Activated CD4-positive, CD25-positive, alpha-beta regulatory T cell treated with anti-CD3 and anti-CD28 coated beads, Interleukin-2, amount 50 U/mL, for 16 hours (primary cell): ENCODE results near the gene EPN1.

ENCODE experiments used
- DNase-seq: peaks from one replicate; pipeline ENCODE4 v3.0.0-alpha.2; 2020; ENCODE audit warnings: low read depth, low spot score

EPN1 gene

DNA sequence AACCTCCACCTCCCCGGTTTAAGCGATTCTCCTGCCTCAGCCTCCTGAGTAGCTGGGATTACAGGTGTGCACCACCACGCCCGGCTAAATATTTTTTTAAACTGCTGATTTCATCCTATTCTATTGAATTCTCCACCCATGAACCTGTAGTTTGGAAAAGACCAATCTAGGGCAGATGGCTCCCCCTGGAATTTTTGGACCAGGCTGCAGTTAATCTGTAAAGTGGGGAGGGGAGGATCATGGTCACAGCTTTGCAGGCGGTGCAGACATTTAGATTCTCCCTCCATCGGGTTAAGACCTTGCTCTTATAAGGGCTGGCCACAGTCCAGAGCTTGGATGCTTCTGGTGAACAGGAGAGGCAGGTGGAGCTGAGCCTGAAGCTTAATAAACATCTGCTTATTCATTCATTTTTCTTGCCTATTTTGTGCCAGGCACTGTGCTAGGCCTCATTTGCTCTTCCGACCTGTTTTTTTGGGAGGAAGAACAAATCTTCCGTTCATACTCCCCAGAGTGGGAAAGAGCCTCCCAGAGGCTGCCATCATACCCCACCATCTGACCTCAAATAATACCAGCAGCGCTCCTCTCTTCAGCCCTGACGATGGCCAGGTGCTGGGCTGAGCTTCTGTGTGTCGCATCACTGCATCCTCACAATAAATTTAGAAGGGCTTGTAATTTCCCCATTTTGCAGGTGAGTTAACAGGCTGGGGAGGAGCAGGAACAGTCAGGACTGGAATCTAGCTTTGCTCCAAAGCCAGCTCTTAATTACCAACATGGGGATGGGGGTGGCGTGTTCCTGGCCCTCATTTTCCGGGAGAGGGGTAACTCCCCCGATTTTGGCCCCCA, 27.9 kb upstream of the EPN1 start:
- no peak for DNase-seq

DNA sequence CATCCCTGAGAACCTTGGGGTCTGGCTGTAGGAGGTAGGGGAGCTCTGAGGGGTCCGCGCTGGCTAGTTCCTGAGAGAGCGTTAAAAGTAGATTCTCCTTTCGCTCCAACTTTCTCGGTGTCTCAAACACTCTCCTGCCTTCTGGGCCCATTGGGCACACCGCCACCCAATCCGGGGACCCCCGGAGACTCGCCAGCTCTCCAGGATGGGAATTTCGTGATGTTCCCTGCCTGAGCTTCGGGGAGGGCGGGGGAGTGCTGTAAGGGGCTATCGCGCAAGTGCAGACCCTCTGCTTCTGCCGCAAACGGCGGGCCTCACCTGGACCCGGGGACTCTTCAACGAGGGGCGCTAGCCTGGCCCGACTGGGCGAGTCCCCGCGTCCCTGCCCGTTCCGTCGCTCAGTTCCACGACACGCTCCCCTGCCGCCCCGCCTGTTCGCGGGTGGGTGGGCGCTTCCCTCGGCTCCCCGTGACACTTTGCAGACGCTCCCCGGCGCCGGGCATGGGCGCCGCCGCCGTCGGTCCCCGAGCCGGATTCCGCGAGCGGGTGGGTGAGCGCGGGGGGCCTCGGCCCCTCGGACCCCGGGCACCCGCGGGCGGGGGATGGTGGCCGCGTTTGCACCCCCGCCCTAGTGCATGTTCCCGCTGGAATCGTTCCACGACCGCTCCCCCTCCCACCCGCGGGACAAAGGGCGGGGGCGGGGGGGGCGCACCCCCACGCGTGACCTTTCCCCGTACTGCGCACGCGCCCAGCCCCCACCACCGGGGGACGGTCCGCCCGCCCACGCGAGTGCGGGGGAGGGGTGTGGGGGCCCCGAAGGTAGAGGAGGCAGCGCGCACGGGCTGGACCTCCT, 27.1 kb upstream of the EPN1 start, which contains the start of gene CCDC106:
TSS of gene CCDC106 (plus strand) at position 481 of the 853 bp plus-strand sequence. CDS start 835 bp downstream, outside the sequence.
- DNase-seq = no peak

DNA sequence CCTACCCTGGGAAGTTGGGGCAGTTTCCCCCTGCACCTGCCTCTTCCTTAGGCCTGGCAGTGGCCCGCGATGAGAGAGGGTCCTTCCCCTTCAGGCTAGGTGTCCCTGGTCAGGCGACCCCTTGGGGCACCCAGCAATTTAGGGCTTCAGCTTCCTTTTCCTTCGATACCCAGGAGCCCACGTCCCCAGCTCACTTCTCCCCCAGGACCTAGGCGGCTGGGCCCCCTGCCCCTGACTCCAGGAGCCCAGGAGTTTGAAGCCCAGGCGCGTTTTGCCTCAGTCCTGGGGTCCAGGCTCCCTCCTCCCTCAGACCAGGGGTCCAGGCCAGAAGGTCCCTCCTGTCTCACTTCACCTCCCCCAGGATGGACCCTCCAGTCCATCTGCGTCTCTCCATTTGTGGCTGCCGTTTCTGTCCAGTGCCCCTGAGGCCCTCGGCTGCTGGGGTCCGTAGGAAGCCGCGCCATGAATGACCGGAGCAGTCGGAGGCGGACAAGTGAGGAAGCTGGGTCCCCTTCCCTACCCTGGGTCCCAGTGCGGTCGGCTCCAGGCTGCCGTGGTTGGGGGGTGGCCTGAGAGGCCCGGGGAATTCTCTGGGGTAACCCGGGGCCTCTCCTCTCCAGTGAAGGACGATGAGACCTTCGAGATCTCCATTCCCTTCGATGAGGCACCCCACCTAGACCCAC, 26.3 kb upstream of the EPN1 start:
- DNase-seq = no peak

DNA sequence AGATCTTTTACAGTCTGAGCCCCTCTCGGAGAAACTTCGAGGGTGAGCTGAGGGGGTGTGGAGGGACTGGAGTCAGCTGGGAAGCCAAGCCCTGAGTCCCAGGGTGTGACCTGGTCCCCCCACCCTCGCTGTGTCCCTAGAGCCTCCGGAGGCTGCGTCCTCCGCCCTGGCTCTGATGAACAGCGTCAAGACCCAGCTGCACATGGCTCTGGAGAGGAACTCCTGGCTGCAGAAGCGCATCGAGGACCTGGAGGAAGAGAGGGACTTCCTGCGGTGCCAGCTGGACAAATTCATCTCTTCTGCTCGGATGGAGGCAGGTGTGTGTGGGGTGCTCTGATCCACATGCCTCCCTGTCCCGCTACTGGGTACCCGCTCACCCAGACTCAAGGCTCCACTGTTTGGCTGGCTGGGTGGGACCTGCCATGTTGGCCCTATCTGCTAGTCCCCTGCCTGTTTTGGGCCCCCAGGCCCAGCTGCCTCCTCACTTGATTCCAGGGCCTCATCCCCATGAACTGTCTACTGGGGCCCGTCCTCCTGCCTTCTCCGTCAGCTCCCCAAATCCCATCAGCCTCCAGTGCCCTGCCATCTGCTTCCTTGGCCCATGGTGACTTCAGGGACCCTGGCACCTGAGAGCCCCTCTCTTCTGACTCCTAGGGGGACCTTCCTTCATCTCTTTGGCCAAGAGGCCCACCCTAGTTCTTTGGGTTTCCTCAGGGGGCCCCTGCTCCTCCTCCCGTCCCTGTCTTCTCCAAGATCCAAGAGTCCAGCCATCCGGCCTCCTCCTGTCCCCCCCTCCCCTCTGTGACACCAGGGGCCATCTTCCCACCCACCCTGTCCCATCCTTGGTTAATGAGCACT, 25.5 kb upstream of the EPN1 start:
- DNase-seq = no peak

DNA sequence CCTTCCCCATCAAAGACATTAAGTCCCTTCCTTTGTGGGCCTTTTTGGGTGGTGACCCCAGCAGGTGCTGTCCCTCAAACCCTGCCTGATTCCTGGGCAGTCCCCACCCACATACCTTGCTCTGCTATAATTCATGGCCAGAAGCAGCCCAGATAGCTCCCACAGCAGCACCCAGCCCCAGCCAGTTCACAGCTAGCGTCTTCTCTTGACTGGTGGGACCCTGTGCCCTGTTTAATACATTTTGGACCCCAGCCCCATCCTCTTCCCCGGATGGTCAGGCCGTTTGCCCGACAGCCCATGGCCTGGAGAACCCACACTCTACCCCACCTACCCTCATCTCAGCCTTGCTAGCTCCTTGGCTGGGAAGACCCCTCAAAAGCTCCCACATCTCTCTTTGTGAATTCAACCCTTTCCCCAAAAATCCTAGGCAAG, 24.9 kb upstream of the EPN1 start:
- no peak for DNase-seq

DNA sequence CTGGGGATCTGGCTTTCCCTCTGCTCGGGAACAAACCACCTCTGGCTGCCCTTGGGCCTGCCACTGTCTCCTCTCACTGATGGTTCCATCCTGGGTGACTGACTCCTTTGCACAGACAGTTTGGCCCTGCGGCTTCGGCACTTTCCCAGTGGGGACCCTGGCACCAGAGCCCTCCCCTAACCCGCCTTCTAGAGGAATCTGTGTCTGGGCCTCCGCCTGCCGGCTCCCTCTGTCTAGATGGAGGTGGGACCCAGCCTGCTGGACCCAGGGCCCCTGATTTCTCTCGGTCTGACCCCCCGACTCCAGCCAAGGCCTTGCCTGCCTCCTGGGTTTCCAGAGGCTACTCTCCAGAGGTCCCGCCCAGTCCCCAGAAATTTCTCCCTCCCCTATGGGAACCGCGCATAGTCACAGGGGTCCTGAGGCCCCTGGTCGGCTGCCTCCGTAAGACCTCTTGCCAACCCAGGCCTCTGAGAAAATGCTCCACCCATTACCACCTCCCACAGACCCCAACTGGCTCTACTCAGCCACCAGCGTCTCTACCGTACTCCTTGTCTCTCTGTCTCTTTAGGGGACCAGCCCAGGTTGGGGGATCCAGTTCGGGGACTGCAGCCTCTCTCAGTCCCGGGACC, 24.3 kb upstream of the EPN1 start:
- DNase-seq = no peak

DNA sequence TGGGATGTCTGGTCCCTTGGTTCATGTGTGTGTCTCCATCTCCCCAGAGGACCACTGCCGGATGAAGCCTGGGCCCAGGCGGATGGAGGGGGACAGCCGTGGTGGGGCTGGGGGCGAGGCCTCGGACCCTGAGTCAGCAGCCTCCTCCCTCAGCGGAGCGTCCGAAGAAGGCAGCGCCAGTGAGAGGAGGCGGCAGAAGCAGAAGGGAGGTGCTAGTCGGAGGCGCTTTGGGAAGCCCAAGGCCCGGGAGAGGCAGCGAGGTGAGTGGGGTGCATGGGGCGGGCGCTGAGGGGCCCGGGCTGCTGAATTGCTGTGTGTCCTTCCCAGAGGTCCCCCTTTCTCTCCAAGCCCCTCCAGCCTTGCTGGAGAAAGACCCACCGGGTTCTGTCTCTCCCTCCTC, 23.8 kb upstream of the EPN1 start:
- DNase-seq = no peak

DNA sequence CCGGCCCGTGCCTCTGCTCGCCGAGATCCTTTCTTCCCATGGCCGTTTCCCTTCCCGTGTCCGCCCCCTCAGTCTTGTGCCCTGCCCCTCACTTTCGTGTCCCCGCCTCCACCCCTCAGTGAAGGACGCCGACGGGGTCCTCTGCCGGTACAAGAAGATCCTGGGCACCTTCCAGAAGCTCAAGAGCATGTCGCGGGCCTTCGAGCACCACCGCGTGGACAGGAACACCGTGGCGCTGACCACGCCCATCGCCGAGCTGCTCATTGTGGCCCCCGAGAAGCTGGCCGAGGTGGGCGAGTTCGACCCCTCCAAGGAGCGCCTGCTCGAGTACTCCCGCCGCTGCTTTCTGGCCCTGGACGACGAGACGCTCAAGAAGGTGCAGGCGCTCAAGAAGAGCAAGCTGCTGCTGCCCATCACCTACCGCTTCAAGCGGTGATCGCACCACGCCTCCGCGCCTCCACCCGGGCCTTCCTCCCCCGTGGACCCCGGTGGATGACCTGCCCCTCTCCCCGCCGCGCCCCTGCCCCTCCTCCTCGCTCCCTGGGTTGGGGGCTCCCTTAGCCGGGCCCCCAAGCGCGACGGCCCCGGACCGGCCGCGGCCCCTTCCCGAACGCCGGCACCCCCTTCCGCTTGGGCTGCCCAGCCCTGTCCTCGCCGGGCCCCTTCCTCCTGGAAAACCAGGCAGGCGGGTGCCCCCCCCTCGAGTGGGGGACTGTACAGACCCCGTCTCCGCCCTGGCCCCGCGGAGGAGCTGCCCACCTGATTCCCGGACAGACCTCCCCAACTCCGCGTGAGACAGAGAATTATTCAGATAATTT, 22.5 kb upstream of the EPN1 start:
- DNase-seq = no peak

DNA sequence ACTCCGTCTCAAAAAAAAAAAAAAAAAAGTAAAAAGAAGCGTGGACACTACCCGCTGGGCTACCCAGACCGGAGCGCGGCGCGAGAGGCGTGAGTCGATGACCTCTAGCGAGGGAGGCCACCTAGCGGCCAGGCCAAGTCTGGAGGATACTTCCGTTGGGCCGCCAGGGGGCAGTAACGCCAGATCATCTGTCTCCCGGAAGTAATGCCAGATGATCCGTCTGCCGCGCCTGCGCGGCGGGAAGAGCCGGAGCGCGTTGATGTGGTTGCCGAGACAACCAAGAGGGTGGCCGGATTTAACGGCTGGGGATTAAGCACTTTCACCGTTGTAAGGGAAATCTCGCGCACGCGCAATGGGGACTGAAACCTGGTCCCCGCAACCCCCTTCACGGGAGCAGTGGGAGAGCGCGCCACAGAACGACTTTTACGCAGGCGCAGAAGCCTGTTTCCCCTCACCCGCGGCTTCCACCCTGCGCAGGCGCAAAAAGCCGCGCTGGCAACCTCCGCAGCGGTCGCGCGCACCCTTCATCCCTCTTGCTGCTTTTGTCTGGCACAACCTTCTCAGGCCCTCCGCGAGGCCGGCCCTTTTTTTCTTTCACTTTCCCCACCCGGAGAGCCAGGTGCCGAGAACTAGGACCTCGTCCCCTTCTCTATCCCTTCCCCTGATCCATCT, 21.2 kb upstream of the EPN1 start:
- DNase-seq = peak; percentile 99

DNA sequence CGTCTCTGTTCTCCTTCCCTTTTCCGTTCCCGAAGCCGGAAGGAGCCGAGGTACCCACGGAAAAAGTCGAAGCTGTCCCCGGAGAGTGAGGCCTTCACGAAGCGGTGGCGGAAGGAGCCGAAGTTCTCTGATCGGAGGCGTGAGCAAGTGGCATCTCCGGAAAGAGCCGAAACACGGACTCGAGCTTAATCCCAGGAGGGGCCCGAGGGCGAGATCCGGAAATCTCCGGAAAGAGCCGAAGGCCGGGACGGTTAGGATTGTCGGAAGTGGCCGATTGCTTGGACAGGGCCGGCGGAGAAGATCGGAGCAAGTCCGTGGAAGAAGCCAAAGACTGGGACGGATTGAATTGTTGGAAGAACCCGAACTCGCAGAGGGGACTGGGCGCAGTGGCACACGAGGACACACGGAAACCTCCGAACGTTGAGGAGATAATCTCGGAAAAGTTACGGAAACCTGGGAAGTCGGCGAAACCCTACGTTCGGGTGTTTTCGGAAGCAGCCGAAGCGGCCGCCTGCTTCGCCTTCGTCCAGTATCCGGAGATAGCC, 20.6 kb upstream of the EPN1 start:
- DNase-seq = peak; percentile 97

DNA sequence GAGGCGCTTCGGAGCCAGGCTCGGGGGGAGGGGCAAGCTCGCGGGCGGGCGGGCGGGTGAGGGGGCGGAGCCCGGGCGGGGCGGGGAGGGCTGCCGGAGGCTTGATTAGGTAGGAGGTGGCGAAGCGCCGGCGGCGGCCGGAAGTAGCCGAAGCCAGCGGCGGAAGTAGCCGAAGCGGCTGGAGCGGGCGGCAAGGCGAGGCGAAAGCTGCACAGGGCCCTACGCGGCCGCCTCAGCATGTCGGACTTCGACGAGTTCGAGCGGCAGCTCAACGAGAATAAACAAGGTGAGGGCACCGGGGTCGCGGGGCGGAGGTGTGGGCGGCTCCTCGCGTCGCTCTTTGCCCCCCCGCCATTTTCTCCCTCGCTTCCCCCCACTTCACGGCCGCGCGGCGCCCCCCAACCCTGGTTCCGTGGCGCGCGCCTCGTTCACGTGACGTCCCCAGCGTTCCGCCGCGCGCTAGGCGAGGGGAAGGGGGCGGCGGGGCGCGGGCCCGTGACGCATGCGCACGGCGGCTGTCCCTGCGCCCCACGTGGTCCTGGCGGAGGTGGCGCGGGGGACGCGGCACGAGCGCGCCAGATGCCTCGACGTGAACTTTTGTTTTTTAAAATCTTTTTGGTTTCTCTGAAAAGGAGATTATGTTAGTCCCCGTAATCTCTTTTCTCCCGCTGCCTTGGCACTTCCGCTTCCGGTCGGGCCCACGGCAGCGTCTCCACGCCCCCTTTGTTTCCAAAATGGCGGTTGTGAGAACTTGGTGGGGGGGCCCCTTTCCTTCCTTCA, 20.0 kb upstream of the EPN1 start, which contains the start of gene U2AF2:
TSS of gene U2AF2 (plus strand) at position 168 of the 780 bp plus-strand sequence. CDS start at position 238, 70 bp downstream.
- peak; percentile 90 for DNase-seq

DNA sequence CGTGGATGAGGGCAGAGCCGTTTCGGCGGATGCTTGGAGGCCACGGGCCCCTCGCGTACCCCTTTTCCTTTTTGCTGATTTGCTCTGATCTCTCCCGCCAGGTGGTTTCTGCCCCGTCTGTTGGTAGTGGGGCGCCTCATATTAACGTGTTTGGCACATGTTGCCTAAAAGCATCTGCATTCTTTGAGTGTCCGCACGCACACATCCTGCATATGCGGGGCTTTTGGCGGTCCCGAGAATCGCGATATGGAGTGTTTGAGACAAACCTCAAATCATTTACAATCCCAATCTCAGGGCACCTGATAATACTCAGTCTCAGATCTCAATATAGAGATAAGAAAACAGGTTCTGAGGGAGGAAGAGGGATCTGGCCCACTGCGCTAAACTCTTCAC, 19.4 kb upstream of the EPN1 start:
- no peak for DNase-seq

DNA sequence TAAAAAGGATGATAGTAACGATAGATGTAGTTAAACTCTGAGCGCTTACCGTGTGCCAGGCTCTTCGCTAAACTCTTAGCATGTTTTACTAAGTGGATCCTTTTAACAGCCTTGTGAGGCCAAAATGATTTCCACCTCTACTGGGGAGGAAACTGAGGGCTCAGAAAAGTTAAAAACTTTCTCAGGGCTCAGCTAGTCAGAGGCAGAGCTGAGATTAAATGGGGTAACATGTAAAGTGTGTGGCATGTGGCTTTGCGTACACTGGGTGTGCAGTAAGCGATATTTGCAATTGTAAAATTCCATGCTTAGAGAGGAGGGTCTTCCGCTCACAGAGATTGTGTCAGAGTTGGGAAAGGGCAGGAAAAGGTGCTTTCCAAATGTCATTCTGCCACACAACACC, 18.5 kb upstream of the EPN1 start:
- no peak for DNase-seq

DNA sequence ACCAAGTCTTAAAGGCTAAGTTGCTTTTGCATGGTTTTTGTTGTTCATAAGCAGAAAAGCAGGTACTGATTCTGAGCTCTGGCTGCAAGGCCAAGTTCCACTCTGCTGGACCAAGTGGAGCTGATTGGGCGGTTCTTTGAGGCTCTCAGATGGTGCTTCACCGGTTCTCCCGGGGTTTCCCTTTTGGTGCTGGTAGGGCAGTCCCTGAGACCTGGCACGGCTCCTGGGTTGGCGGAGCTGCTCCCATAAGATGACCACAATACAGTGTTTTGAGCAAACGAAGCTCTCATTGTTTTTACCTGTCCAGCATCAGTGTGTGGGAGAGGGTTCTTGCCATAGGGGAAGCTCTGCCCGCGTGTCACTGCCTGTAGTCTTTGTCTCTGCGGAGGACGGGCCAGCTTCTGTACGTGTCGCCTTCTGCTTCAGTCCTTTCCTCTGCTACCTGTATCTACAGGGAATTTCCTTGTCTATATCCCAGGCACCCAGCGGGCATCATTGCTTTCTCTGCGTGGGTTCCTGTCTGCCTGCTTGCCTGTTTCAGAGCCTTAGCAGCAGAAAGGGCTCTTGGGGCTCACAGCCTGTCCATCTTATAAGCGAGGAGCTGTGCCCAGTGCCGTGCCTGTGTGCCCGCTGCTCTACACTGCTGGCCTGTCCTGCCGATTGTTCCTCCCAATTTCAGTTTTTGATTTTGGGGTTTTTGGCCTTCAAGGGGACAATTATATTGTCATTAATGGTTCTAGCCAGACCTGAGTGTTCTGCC, 17.9 kb upstream of the EPN1 start:
- DNase-seq = no peak

DNA sequence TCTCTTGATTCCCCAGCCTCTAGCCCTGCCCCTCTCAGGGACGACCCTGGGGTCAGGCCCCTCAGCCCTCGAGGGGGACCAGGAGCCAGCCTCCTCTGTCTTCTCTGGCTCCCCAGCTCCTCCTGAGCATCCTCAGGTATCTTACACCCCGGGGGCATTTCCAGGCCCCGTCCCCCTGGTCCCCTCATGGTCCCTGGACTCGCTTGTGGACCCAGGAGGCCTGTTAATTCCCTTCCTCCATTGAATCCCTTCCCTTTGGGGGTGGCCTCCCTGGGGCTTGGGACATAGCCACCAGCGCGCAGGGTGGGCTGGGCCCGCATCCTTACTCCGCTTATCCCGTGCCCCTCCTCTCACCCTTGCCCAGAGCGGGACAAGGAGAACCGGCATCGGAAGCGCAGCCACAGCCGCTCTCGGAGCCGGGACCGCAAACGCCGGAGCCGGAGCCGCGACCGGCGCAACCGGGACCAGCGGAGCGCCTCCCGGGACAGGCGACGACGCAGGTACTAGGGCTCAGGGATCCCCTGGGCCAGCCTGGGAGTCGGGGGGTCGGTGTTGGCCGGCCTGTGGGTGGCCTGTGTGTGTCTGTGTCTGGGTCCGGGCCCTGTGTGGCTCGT, 16.1 kb upstream of the EPN1 start:
- DNase-seq = no peak

DNA sequence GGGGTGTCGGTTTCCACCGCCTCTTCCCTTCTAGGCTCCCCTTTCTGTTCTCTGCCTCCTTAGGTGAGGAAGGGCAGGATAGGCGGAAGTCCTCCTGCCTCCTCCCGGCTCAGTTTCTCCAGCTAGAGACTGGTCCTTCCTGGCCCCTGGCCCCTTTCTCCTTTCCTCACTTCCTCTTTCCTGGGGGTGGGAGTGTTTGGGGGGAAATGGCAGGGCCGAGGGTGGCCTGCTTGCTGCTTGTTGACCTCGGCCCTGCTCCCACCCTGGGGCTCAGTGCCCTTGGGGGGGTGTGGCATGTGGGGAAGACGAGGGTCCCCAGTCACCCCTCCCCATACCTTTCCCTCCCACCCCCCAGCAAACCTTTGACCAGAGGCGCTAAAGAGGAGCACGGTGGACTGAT, 15.2 kb upstream of the EPN1 start:
- no peak for DNase-seq

DNA sequence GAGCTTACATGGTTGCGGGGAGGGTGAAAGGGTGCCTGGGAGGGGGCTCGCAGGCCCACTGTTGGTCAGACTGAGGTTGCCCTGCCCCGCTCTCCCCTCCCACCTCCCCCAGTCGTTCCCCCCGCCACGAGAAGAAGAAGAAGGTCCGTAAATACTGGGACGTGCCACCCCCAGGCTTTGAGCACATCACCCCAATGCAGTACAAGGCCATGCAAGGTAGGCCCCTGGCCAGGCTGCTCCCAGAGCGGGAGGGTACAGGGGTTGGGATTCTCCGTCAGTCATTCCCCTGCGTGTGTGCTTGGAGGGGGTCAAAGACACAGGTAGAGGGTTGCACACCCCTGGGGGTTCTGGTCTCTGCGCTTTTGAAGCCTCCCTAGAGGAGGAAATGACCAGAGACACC, 14.6 kb upstream of the EPN1 start:
- DNase-seq = no peak
